GM18511 (cell line): Measurements from ENCODE around the gene CADM1.

Source experiments
- ATAC-seq: cut with Tn5 transposase; IDR thresholded peaks from one replicate; pipeline ENCODE4 v1.9.1; 2021; ENCODE audit warnings: mild to moderate bottlenecking, moderate library complexity; ENCODE audit not compliant: unreplicated experiment

Gene CADM1

GRCh38 chr11:115132436-115133228 is 371.6 kb downstream of the CADM1 start:
- ATAC-seq = peak; percentile 53

DNA sequence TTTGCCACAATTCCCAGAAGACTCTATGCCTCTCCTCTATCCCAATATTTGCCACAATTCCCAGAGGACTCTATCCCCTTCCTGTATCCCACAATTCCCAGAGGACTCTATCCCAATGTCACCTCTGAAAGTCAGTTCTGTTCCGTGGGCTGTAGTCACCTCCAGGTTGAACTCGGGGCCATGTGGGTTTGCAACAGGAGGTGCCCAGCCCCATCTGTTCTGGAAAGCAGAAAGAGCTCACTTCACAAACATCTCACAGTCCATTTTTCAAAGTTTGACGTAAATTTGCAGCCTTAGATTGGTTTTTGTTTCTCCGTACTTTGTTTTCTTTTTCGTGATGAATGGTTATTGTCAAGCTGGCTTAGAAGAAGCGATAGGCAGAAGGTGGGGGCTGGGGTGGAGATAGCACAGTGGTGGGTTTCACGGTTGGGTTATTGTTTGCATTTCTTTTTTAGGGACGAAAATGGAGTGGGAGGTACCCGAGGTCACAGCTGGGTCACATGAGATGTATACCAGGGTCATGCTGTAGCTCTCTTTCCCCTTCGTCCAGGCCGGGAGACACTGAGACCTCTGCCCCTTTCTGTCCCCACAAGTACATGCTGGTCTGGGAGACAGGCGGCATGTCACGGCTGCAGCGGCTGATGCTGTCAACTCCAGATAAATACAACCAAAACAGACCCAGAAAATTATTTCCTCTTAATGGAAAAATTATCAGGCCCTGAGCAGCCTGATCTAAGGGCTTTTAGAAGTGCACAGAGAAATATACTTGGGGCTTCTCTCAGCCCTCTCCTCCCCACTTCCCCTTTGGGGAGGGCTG is 374.5 kb downstream of the CADM1 start:
- ATAC-seq = no peak

DNA sequence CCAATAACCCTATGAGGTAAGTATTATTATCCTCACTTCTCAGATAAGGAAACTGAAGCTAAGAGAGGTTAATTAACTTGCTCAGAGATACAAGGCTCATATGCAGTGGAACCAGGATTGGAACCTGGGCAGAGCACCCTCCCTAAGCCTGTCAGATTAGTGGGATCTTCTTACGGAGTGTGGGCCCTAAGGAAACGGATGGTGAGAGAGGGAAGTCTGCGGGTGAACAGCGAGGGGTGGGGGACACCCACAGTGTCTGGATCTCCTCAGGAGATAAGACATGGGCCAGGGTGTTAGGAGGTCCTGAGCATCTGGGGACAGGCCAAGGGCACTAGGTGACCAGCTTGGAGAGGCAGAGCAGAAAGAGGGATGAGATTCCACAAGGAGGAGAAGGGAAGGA is 376.0 kb downstream of the CADM1 start:
- ATAC-seq = no peak

GRCh38 chr11:115127790-115128189 is 376.4 kb downstream of the CADM1 start:
- no peak for ATAC-seq

DNA sequence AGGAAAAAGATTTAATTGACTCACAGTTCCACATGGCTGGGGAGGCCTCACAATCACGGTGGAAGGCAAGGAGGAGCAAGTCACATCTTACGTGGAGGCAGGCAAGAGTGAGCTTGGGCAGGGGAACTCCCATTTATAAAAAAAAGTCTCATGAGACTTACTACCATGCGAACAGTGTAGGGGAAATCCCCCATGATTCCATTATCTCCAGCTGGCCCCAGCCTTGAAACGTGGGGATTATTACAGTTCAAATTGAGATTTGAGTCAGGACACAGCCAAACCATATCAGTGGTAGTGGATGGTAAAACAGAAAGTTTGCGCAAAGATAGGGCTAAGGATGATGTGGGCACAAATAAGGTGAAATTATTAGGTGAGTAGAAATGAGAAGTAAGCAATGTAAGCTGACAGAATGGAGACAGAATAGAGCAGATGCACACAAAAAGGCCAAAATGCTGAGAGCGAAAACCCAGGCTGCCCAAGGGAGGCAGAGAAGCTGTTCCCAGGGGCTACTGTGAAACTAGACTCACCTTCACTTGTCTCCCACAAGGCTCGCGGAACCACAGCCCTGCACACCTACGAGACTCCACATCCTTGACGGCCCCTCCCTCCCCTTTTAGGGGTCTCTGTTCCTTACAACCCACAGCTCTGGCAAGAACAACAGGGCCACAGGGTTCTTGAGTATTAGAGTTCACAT is 377.6 kb downstream of the CADM1 start:
- peak; percentile 87 for ATAC-seq

- ATAC-seq = peak; percentile 13
These were observed 378.1 kb downstream of the CADM1 start for GRCh38 chr11:115126092-115126491.

DNA sequence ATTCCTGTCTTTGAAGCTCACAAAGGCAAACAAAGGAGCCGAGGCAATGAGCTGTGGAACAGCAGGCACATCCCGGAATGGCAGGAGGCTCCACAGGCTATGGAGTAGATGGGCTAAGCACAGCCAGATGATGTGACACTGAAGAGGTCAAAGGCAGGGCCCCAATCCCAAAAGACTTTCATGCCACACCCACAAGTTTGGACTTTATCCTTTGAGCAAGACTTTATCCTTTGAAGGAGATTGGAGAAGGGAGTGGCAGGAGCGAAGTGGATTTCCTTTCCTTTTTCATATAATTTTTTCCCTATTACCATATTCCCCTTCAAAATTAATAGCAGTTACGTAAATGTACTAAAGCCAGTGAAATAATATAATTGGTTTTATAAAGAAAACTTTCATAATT is 379.4 kb downstream of the CADM1 start:
- ATAC-seq = no peak

- no peak for ATAC-seq
These were observed 380.6 kb downstream of the CADM1 start for GRCh38 chr11:115123641-115124040.

DNA sequence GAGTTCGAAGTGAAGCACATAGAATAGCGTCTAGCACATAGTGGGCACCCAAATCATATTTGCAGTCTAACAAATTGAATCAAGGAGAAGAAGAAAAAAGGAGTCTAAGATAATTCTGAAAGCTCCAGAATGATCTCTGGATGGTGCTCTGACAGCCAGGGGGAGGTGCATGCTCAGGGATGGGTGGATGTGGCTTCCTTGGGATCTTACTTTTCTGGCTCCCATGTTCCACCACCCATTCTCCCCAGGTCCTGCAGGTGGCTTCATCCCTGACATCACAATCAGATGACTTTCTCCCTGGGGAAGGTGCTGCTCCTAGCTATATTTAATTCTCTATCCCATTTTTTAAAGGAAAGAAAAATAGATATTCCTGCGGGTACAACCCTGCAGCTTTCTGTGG is 381.9 kb downstream of the CADM1 start:
- no peak for ATAC-seq
